HEK293 (cell line): ENCODE results near the gene GNG12.

Experiments
- CTCF ChIA-PET: fragments of 350-600 bp; formaldehyde crosslinking; extraction: SDS; loops from one replicate; lab custom pipeline; 2021; ENCODE audit warnings: antibody characterized with exemption; lab: Yijun Ruan, JAX
- POLR2A ChIA-PET: fragments of 300-600 bp; formaldehyde crosslinking; extraction: SDS; loops from one replicate; lab custom pipeline; 2020; ENCODE audit warnings: antibody characterized with exemption, inconsistent platforms; lab: Yijun Ruan, JAX
- H3K27ac ChIP-seq: fragments of 200-500 bp; sonication (Bioruptor generic); 2 replicates; pipeline ENCODE4 v1.5.1; 2014; ENCODE audit warnings: low read depth, low read length, control low read depth, inconsistent platforms; ENCODE audit errors: extremely low read depth
- H3K36me3 ChIP-seq, 2 experiments: fragments of 200-500 bp in 1 of 2; sonication (Bioruptor generic) in 1 of 2; 1 replicate in 1 of 2; 2 replicates in 1 of 2; pipeline ENCODE4 v1.5.1; 2014 to 2017; ENCODE audit warnings: inconsistent platforms in 2 of 2, low read length in 2 of 2; ENCODE audit not compliant: control insufficient read depth in 2 of 2, insufficient read depth in 1 of 2
- H3K4me1 ChIP-seq: fragments of 200-500 bp; sonication (Bioruptor generic); 2 replicates; pipeline ENCODE4 v1.5.1; 2014; ENCODE audit warnings: mild to moderate bottlenecking, low read length, inconsistent platforms; ENCODE audit not compliant: control insufficient read depth, insufficient read depth
- H3K4me3 ChIP-seq: 2 replicates; pipeline ENCODE4 v1.5.1; 2011; ENCODE audit warnings: low read depth, mild to moderate bottlenecking, control low read depth, low read length, moderate library complexity
- H3K9me3 ChIP-seq: fragments of 200-500 bp; sonication (Bioruptor generic); 2 replicates; pipeline ENCODE4 v1.5.1; 2014; ENCODE audit warnings: low read depth, low read length, inconsistent platforms; ENCODE audit not compliant: control insufficient read depth, insufficient read depth
- BCL11A ChIP-seq: fragments of 450-650 bp; formaldehyde crosslinking; IDR thresholded peaks from 2 replicates; pipeline ENCODE4 v1.5.1; 2016; ENCODE audit warnings: low read depth, missing biosample characterization, missing genetic modification characterization
- KLF17 ChIP-seq: fragments of 450-650 bp; formaldehyde crosslinking; IDR thresholded peaks from 2 replicates; pipeline ENCODE4 v1.5.1; 2016; ENCODE audit warnings: missing biosample characterization, missing genetic modification characterization
- MEIS1 ChIP-seq: sonication (generic); formaldehyde crosslinking; IDR thresholded peaks from 2 replicates; pipeline ENCODE4 v1.8.1; 2022; ENCODE audit warnings: missing genetic modification reagents, mild to moderate bottlenecking, borderline replicate concordance
- RBAK ChIP-seq: fragments of 450-650 bp; formaldehyde crosslinking; IDR thresholded peaks from 2 replicates; pipeline ENCODE4 v1.5.1; 2016; ENCODE audit warnings: missing biosample characterization, missing genetic modification characterization
- REST ChIP-seq: fragments of 450-650 bp; formaldehyde crosslinking; IDR thresholded peaks from 2 replicates; pipeline ENCODE4 v1.5.1; 2016; ENCODE audit warnings: missing biosample characterization, missing genetic modification characterization
- ZNF112 ChIP-seq: fragments of 450-650 bp; formaldehyde crosslinking; IDR thresholded peaks from 2 replicates; pipeline ENCODE4 v1.5.0; 2017; ENCODE audit warnings: missing biosample characterization, missing genetic modification characterization
- ZNF148 ChIP-seq: fragments of 450-650 bp; formaldehyde crosslinking; IDR thresholded peaks from 2 replicates; pipeline ENCODE4 v1.5.0; 2017; ENCODE audit warnings: missing biosample characterization, missing genetic modification characterization, borderline replicate concordance
- ZNF169 ChIP-seq: fragments of 450-650 bp; formaldehyde crosslinking; IDR thresholded peaks from 2 replicates; pipeline ENCODE4 v1.5.1; 2016; ENCODE audit warnings: missing biosample characterization, missing genetic modification characterization
- ZNF202 ChIP-seq: fragments of 450-650 bp; formaldehyde crosslinking; IDR thresholded peaks from 2 replicates; pipeline ENCODE4 v1.5.1; 2016; ENCODE audit warnings: missing biosample characterization, missing genetic modification characterization, borderline replicate concordance
- ZNF341 ChIP-seq: fragments of 450-650 bp; formaldehyde crosslinking; IDR thresholded peaks from 2 replicates; pipeline ENCODE4; 2016; ENCODE audit warnings: low read depth, missing biosample characterization, missing genetic modification characterization
- ZNF426 ChIP-seq: fragments of 450-650 bp; formaldehyde crosslinking; IDR thresholded peaks from 2 replicates; pipeline ENCODE4 v1.5.1; 2017; ENCODE audit warnings: missing biosample characterization, missing genetic modification characterization, mild to moderate bottlenecking, inconsistent platforms, moderate library complexity
- ZNF548 ChIP-seq: fragments of 450-650 bp; formaldehyde crosslinking; IDR thresholded peaks from 2 replicates; pipeline ENCODE4 v1.5.1; 2016; ENCODE audit warnings: missing biosample characterization, missing genetic modification characterization
- ZNF600 ChIP-seq: fragments of 450-650 bp; formaldehyde crosslinking; IDR thresholded peaks from 2 replicates; pipeline ENCODE4 v1.5.1; 2016; ENCODE audit warnings: missing biosample characterization, missing genetic modification characterization
- ZNF610 ChIP-seq: fragments of 450-650 bp; formaldehyde crosslinking; IDR thresholded peaks from 2 replicates; pipeline ENCODE4 v1.5.1; 2016; ENCODE audit warnings: missing biosample characterization, missing genetic modification characterization, borderline replicate concordance
- ZNF692 ChIP-seq: fragments of 450-650 bp; formaldehyde crosslinking; IDR thresholded peaks from 2 replicates; pipeline ENCODE4 v1.5.1; 2016; ENCODE audit warnings: missing biosample characterization, missing genetic modification characterization
- ZNF707 ChIP-seq: fragments of 450-650 bp; formaldehyde crosslinking; IDR thresholded peaks from 2 replicates; pipeline ENCODE4 v1.5.1; 2016; ENCODE audit warnings: missing biosample characterization, missing genetic modification characterization
- ZNF76 ChIP-seq: fragments of 450-650 bp; formaldehyde crosslinking; IDR thresholded peaks from 2 replicates; pipeline ENCODE4; 2016; ENCODE audit warnings: low read depth, missing biosample characterization, missing genetic modification characterization, borderline replicate concordance
- ZSCAN23 ChIP-seq: fragments of 450-650 bp; formaldehyde crosslinking; IDR thresholded peaks from 2 replicates; pipeline ENCODE4 v1.5.1; 2016; ENCODE audit warnings: missing biosample characterization, missing genetic modification characterization
- TF ChIP-seq, protein P1 (sequence below): fragments of 450-650 bp; formaldehyde crosslinking; IDR thresholded peaks from 2 replicates; pipeline ENCODE4 v1.5.1; 2016; ENCODE audit warnings: missing biosample characterization, missing genetic modification characterization
- TF ChIP-seq, protein P2 (sequence below): fragments of 450-650 bp; formaldehyde crosslinking; IDR thresholded peaks from 2 replicates; pipeline ENCODE4 v1.5.1; 2017; ENCODE audit warnings: missing biosample characterization, missing genetic modification characterization

Gene GNG12

DNA sequence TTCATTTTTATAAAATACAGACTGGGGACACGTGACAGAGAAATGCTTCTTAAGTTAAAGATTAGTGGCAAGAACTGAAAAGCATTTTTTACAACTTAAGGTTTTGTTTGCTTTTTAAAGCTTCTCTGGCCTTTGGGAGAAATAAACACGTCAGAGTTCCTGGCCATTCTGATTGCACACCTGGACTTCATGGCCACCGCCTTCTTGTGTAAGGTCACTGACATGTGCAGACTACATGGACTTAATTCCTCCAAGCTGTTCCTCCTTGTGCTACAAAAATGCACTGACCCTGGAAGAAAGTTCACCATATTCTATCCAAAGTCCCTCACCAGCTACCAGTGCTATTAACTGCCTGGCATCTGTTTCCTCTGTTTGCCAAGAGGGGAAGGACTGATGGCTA lies 92.1 kb downstream of the GNG12 start:
- TF ChIP-seq MEIS1 (CRISPR knock-in tag): no peak
- TF ChIP-seq BCL11A (tag by site-specific recombination): no peak
- TF ChIP-seq ZNF707: no peak
- TF ChIP-seq ZNF610 (tag by site-specific recombination): no peak
- no peak for TF ChIP-seq ZNF112
- TF ChIP-seq RBAK (tag by site-specific recombination): no peak
- TF ChIP-seq ZNF169 (tag by site-specific recombination): no peak
- no peak for TF ChIP-seq ZNF600 (tag by site-specific recombination)
- H3K4me1 ChIP-seq: peaks cover 4% of the 10 kb centered on the region; the same call in 1 of the 2 replicates
- H3K27ac ChIP-seq: no peak overlapping the region
- H3K9me3 ChIP-seq: no peaks in the 10 kb centered on the region
- H3K36me3 ChIP-seq: no peaks in the 10 kb centered on the region
- POLR2A ChIA-PET: no interaction called here
- CTCF ChIA-PET: interaction anchor here (0.6 to 1.8 kb wide), 4 partner anchors 11 to 206 kb away, joined by 3 to 13 read pairs (median 3); no protein-coding TSS in a partner anchor
- H3K4me3 ChIP-seq: no peak overlapping the region

- peaks cover 5% of the 10 kb centered on the region; the same call in 1 of the 2 replicates for H3K4me1 ChIP-seq
- TF ChIP-seq, protein P1, sequence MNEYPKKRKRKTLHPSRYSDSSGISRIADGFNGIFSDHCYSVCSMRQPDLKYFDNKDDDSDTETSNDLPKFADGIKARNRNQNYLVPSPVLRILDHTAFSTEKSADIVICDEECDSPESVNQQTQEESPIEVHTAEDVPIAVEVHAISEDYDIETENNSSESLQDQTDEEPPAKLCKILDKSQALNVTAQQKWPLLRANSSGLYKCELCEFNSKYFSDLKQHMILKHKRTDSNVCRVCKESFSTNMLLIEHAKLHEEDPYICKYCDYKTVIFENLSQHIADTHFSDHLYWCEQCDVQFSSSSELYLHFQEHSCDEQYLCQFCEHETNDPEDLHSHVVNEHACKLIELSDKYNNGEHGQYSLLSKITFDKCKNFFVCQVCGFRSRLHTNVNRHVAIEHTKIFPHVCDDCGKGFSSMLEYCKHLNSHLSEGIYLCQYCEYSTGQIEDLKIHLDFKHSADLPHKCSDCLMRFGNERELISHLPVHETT (tag by site-specific recombination): no peak
- TF ChIP-seq, protein P2, sequence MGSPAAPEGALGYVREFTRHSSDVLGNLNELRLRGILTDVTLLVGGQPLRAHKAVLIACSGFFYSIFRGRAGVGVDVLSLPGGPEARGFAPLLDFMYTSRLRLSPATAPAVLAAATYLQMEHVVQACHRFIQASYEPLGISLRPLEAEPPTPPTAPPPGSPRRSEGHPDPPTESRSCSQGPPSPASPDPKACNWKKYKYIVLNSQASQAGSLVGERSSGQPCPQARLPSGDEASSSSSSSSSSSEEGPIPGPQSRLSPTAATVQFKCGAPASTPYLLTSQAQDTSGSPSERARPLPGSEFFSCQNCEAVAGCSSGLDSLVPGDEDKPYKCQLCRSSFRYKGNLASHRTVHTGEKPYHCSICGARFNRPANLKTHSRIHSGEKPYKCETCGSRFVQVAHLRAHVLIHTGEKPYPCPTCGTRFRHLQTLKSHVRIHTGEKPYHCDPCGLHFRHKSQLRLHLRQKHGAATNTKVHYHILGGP: no peak
- TF ChIP-seq ZNF76 (no peak), ZSCAN23 (tag by site-specific recombination) (no peak), ZNF341 (no peak), KLF17 (tag by site-specific recombination) (no peak), ZNF426 (tag by site-specific recombination) (no peak), ZNF202 (tag by site-specific recombination) (no peak), ZNF692 (no peak), REST (no peak), ZNF548 (tag by site-specific recombination) (no peak), ZNF148 (tag by site-specific recombination) (no peak)
- TF ChIP-seq, all 188 proteins: peak for 0
- ChIA-PET CTCF (interaction anchor here (0.6 to 1.8 kb wide), 3 partner anchors 12 to 25 kb away, joined by 3 to 13 read pairs (median 3); no protein-coding TSS in a partner anchor), POLR2A (no interaction called here)
- no peaks in the 10 kb centered on the region for H3K9me3 ChIP-seq
- H3K36me3 ChIP-seq: no peaks in the 10 kb centered on the region
- H3K27ac ChIP-seq: no peak overlapping the region
- H3K4me3 ChIP-seq: no peak overlapping the region
Measured at GRCh38 chr1:67740543-67740942, 92.7 kb downstream of the GNG12 start.
